Measurements from ENCODE around the gene ITPR1. TPM values are rescaled to one million over a fixed set of nuclear protein-coding genes. Genes with fewer than 3 reads are reported as not detected.

ITPR1 gene
- total RNA-seq: 10 to 100 TPM; 58.8 to 67.2 (median 63.1) TPM

DNA sequence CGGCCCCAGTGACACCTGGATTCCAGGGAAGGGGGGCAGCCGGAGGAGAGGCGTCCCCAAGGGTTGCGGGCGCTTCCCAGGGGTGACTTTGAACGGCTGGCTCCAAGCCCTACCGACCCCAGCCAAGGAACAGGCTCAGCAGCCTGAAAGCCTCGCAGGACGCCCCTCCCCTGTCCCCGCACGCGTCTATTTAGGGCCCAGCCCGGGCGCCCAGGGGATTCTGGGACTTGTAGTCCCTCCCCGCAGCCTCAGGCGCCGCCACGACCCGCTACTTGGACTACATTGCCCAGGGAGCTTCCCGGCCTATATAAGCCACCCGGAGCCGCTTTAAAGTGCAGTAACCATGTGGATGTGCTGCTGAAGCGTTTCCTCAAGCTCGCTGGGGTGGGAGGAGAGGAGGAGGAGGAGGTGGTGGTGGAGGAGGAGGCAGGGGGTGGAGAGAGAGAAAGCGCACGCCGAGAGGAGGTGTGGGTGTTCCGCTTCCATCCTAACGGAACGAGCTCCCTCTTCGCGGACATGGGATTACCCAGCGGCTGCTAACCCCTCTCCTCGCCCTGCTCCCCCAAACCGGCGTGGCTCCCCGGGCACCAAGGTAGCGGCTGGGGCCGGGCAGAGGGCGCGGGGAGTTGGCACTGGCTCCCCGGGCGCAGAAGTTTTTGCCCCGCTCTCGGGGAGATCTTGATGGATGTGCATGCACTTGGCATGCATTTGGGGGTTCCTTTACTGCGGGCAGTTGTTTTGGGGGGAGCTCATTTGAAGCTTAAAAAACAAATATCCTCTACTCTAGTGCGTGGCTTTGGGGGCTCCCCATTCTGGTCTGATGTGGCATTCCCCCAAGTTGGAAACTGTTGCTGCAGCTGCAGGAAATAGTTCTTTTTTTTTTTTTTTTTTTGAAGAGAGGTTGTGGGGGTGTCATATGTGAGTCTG is at the start of gene ITPR1:
TSS of gene ITPR1 (plus strand) at position 335 of the 927 bp plus-strand sequence. CDS start 23,144 bp downstream, outside the sequence.
- TF ChIP-seq, protein P1, sequence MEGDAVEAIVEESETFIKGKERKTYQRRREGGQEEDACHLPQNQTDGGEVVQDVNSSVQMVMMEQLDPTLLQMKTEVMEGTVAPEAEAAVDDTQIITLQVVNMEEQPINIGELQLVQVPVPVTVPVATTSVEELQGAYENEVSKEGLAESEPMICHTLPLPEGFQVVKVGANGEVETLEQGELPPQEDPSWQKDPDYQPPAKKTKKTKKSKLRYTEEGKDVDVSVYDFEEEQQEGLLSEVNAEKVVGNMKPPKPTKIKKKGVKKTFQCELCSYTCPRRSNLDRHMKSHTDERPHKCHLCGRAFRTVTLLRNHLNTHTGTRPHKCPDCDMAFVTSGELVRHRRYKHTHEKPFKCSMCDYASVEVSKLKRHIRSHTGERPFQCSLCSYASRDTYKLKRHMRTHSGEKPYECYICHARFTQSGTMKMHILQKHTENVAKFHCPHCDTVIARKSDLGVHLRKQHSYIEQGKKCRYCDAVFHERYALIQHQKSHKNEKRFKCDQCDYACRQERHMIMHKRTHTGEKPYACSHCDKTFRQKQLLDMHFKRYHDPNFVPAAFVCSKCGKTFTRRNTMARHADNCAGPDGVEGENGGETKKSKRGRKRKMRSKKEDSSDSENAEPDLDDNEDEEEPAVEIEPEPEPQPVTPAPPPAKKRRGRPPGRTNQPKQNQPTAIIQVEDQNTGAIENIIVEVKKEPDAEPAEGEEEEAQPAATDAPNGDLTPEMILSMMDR (IDR thresholded peaks at IDR 0.05; ENCODE audit: low read depth): no peak

DNA sequence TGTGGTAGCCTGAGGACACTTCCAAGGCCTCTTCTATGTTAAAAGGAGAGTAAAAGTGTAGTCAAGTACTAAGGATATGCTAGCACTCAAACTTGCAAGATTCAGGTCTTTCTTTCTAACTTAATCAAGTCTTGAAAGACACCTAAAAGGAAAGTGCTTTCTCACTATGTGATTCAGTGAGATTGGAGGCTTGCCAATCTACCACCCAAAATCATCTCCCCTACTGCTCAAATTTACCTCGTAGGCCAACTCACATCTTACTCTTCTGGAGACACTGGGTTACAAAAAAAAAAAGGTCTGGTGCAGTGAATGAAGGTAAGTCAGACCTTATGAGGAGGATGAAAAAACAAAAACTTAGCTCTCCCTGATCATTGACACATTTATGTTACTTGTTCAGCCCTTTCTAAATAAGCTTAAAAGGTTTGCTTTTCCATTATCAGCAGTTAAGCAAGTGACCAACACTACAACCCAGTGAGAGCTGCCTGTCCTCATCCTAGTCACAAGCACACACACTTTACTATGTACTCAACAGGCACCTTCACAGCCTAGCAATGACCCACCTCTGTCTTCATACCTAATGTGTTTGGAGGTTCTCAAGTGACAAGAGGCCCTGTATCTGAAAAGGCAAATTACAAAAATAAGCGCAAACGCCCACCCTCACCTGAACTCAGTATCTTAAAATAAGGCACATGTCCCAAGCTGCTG is 45.7 kb upstream of the ITPR1 start:
- TF ChIP-seq, protein P1 (IDR thresholded peaks at IDR 0.05; ENCODE audit: low read depth): no peak

DNA sequence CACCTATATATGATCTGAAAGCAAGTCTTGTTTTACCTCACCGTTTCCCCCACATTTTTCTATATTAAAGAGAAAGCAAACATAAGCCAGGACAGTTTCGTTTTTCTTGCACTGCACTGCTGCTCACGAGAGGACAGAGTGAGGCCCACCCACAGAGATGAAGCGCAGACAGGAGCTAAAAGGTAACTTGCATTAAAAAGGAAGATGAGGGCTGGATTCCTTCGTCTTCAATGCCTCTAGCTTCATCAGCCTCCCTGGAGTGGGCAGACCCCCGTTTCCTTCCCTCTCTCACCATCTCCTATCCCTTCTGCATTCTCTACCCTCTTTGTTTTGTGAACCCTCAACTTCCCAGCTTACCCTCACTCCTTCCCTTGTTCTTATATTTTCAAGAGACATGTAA is 45.0 kb upstream of the ITPR1 start:
- TF ChIP-seq, protein P1 (IDR thresholded peaks at IDR 0.05; ENCODE audit: low read depth): no peak

DNA sequence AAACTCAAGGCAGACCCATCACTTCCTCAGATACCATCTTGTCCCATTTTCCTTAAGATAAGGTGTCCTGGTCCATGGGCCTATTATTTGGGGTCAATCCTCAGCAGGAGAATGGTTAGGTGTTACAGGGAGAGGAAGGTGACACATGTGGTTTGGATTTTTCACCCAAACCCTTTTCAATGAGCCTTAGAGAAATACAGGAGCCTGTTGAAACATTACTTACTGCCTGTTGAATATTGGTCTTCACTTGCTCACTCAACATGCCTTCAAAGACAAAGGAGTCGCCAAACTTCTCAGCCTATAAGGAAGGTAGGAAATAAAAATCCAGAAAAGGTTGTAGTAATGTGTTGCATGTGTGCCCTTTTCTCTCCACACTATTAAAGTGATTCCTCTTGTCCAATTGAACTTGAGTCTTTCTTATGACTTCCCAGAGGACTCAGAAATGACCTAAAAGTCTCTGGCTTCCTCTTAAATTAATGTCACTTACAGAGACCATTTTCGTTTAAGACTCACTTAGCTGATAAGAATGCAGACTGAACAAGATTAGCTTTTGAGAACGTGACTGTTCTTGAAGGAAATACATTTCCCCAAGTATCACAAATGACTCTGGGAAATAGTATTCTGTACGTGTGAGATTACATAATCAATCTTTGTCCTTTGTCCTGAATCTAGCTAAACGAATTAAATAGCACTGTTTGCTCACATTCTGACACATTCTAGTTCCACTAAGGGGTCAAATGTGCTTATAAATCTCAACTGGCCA is 43.9 kb upstream of the ITPR1 start:
- TF ChIP-seq, protein P1 (IDR thresholded peaks at IDR 0.05; ENCODE audit: low read depth): no peak

DNA sequence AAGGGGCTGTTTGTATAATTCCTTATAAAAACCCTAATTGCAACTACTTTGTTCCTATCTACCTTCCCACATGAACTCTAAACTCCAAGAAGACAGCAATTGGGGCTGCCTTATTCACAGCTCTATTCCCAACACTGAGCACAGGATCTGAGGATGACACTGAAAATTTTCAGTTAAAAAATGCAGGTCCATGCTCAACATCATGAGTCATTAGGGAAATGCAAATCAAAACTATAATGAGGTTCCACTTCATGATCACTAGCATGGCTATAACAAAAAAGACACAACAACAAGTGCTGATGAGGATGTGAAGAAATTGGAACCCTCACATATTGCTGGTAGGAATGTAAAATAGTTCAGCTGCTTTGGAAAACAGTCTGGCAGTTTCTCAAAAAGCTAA is 39.0 kb upstream of the ITPR1 start:
- TF ChIP-seq, protein P1 (IDR thresholded peaks at IDR 0.05; ENCODE audit: low read depth): no peak

DNA sequence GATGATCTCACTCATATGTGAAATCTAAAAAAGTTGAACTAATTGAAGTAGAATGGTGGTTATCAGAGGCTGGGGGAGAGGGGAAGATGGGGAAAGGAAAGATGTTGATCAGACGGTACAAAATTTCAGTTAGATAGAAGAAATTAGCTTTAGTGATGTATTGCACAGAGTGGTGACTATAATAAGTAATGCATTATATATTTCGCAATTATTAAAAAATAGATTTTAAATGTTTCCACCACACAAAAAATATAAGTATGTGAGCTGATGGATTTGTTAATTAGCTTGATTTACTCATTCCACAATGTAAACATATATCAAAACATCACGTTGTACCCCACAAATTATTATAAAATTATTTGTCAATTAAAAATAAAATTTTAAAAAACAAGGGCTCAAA is 34.2 kb upstream of the ITPR1 start:
- TF ChIP-seq, protein P1 (IDR thresholded peaks at IDR 0.05; ENCODE audit: low read depth): no peak

All from subcutaneous adipose tissue (tissue), 4 donors.